Heart left ventricle (tissue), 16 donors: ENCODE data around the gene PDE11A. TPM values are rescaled to one million over a fixed set of nuclear protein-coding genes. Genes with fewer than 3 reads are reported as not detected.

Source experiments
- ATAC-seq, 4 donors: fragments of 200-7000 bp; cut with Tn5 transposase; one replicate each; pipeline ENCODE4 v1.9.1; 2020 to 2022; ENCODE audit warnings: moderate library complexity in 4 of 4, mild to moderate bottlenecking in 3 of 4, moderate number of reproducible peaks in 1 of 4
- DNase-seq, 5 donors: peaks; one replicate each; pipeline ENCODE4 v3.0.0-alpha.2; 2020
- H3K27ac ChIP-seq, 12 donors: fragments of 200-600 bp; sonication (generic) in 4 of 12; one replicate each; pipeline versions ENCODE4 v1.5.0 to v1.8.0; 2016 to 2022; ENCODE audit warnings: mild to moderate bottlenecking in 2 of 12
- H3K27me3 ChIP-seq, 9 donors: fragments of 200-600 bp; sonication (generic) in 2 of 9; one replicate each; pipeline versions ENCODE4 v1.5.1 to v1.8.0; 2016 to 2022; ENCODE audit warnings: mild to moderate bottlenecking in 3 of 9
- H3K36me3 ChIP-seq, 9 donors: fragments of 200-600 bp; sonication (generic) in 2 of 9; one replicate each; pipeline versions ENCODE4 v1.5.0 to v1.8.0; 2018 to 2022; ENCODE audit warnings: mild to moderate bottlenecking in 2 of 9
- H3K4me1 ChIP-seq, 12 donors: fragments of 200-600 bp; sonication (generic) in 4 of 12; one replicate each; pipeline versions ENCODE4 v1.5.0 to v1.8.0; 2016 to 2022; ENCODE audit warnings: mild to moderate bottlenecking in 3 of 12
- H3K4me3 ChIP-seq, 12 donors: fragments of 200-600 bp; sonication (generic) in 4 of 12; one replicate each; pipeline versions ENCODE4 v1.5.0 to v1.8.0; 2017 to 2022; ENCODE audit warnings: mild to moderate bottlenecking in 9 of 12, moderate library complexity in 4 of 12
- H3K9me3 ChIP-seq, 12 donors: fragments of 200-600 bp; sonication (generic) in 4 of 12; one replicate each; pipeline versions ENCODE4 v1.5.0 to v1.8.0; 2016 to 2022; ENCODE audit warnings: mild to moderate bottlenecking in 1 of 12
- POLR2A ChIP-seq, 2 donors: fragments of 450-650 bp; IDR thresholded peaks; one replicate each; pipeline ENCODE4 v1.6.1; 2017; ENCODE audit warnings: antibody characterized with exemption in 2 of 2, mild to moderate bottlenecking in 2 of 2, moderate library complexity in 2 of 2
- WGBS, 4 donors: extraction: QIAGEN DNeasy Blood & Tissue Kit in 2 of 4; methylation state at CpG; one replicate each; pipeline versions ENCODE4 v1.1.5 to v1.1.7; 2013 to 2018; 5-methylcytosine and 5-hydroxymethylcytosine counted together
- intact Hi-C, 10 donors: fragments of 100-400 bp; cut with DNase I; formaldehyde crosslinking; loops; one replicate each; pipeline versions ENCODE4 v1.11.1 to v1.14.2; 2022
- polyA plus RNA-seq, 2 donors: library from polyadenylated mRNA; stranded (reverse); fragments of 200-250 nt; gene quantifications; one replicate each; pipeline ENCODE4 v1.2.3, GENCODE V29; 2013
- total RNA-seq, 9 donors: library from RNA; depleted of rRNA in 2 of 9; stranded (reverse); fragments of >200 nt in 2 of 9; fragmentation: NEBNext Ultra II Directional in 3 of 9; extraction: Animal tissue kit (Norgen Biotek cat#: 25700) in 3 of 9; gene quantifications; one replicate each; pipeline versions ENCODE4 v1.1.0 to v1.2.4, GENCODE V29; 2016 to 2023
- TF ChIP-seq, protein P1 (sequence below), 12 donors: fragments of 200-600 bp; sonication (generic) in 4 of 12; IDR thresholded peaks; one replicate each; pipeline versions ENCODE4 v1.5.0 to v1.8.0; 2018 to 2022; ENCODE audit warnings: antibody characterized with exemption in 12 of 12, mild to moderate bottlenecking in 5 of 12
- donor health status: ischemic (EF 13 %, LVEDD 7.1; RV severe dilation, severe dysfunction).
- donor health status: healthy with polysubstance abuse.
- donor health status: DM: no; HTN: yes; CAD: no.
- donor health status: DM: no; HTN: no; CAD: no.
- donor health status: ischemic (EF 25% LVEDD 6.9; RV normal size, moderate dysfunction).
- donor health status: ischemic (EF 25% LVEDD 5.7; RV mildly dilated, moderate dysfunction).
- donor health status: healthy.
- donor health status: DM: yes; HTN: yes; CAD: no.
- donor health status: ischemic (EF 35%, LVEDD 5.7; RV mildly dilated, moderate dysfunction).
- donor health status: nonischemic (EF 11% LVEDD 7.7; RV severe dilation, severe dysfunction).
- donor health status: DM: yes; HTN: yes; CAD: no.
- donor health status: PGD.
- donor health status: ischemic (EF 29% LVEDD 5.4; RV normal size, mild dysfunction).
- donor health status: nonischemic (EF 23%, LVEDD 6.1; RV moderate dilation, normal function).

The PDE11A gene
- total and polyA plus RNA-seq, 11 donors: 0.24 to 2.9 (median 0.88) TPM

DNA sequence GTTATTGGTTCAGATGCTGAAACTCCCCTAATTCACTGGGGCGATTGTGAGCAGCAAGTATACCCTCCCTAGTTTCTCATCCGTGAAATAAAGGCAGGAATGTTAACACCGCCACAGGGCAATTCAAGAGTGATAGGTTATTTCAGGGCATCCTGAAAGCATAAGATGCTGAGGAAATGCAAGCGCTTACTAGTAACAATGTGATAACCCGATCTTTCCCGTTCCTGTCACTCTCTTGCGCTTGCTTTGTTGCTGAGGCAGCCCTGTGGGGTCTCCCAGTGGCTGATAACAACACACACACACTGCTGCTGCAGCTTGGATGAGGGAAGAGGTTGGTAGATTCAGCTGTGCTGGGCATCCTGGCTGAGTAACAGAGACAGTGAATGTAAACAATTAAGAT, 420.7 kb downstream of the PDE11A start:
- Histone ChIP-seq H3K27me3 (peaks cover 0 to 14% (median 0%) of the 10 kb centered on the region in 9 donors), H3K36me3 (no peaks in the 10 kb centered on the region), H3K4me3 (no peak overlapping the region), H3K9me3 (no peaks in the 10 kb centered on the region), H3K27ac (no peak overlapping the region), H3K4me1 (peaks cover 0 to 5% (median 0%) of the 10 kb centered on the region in 12 donors)
- DNase-seq (no peak), ATAC-seq (peak in 1 of 4 donors; percentile 39)
- 30 to 47% (median 33%) methylated on average over 7 of the region's 7 CpGs for WGBS, 4 donors
- TF ChIP-seq POLR2A (IDR thresholded peaks at IDR 0.05): no peak
- TF ChIP-seq, protein P1, sequence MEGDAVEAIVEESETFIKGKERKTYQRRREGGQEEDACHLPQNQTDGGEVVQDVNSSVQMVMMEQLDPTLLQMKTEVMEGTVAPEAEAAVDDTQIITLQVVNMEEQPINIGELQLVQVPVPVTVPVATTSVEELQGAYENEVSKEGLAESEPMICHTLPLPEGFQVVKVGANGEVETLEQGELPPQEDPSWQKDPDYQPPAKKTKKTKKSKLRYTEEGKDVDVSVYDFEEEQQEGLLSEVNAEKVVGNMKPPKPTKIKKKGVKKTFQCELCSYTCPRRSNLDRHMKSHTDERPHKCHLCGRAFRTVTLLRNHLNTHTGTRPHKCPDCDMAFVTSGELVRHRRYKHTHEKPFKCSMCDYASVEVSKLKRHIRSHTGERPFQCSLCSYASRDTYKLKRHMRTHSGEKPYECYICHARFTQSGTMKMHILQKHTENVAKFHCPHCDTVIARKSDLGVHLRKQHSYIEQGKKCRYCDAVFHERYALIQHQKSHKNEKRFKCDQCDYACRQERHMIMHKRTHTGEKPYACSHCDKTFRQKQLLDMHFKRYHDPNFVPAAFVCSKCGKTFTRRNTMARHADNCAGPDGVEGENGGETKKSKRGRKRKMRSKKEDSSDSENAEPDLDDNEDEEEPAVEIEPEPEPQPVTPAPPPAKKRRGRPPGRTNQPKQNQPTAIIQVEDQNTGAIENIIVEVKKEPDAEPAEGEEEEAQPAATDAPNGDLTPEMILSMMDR (IDR thresholded peaks at IDR 0.05): no peak
- intact Hi-C loops: no loop called here

DNA sequence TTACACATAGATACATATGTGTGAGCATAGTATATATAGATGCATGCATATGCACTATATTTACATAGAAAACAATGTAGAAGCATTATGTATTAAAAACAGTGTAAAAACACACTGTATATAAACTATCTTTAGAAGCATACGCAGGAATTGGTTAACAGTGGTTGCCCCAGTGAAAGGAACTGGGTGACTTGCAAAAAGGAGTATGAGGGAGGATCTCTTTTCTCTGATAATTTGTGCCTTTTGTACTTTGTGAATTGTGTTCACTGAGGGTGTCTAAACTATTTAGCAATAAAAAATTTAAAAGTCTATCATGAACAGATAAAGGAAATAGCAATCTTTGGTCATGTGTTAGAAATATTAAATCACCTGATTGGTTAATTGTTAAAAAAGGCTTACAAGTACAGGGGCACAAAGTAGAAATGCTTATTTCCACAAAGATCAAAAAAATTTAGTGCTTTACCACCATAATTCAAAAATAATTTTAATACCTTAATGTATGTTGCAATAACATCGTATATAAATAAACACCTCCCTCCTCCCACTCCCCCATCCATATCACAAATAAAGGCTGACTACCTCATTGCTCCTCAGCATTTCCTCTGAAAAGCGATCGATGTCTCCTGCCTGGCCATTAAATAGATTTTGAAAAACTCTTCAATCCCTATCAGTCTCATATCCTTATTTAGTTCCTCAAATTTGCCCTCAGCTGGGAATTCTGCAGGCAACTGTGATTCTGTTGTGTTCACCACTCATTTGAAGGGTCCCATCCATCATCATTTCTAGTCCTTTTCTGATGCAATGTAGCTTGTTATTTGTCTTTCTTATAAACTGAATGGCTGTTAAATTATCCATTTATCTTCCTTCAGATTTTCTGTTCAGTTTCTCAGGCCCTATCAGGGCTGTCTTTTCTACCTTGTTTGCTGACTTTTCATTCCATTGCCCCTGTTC, 422.7 kb downstream of the PDE11A start:
- WGBS, 4 donors: 63 to 77% (median 65%) methylated on average over 4 of the region's 4 CpGs
- TF ChIP-seq POLR2A (IDR thresholded peaks at IDR 0.05): no peak
- TF ChIP-seq, protein P1 (IDR thresholded peaks at IDR 0.05): no peak
- Histone ChIP-seq H3K27ac (no peak overlapping the region), H3K4me3 (no peak overlapping the region), H3K4me1 (peaks cover 0 to 5% (median 0%) of the 10 kb centered on the region in 12 donors), H3K27me3 (peaks cover 0 to 5% (median 0%) of the 10 kb centered on the region in 9 donors), H3K36me3 (no peaks in the 10 kb centered on the region), H3K9me3 (no peaks in the 10 kb centered on the region)
- DNase-seq: no peak
- ATAC-seq: no peak
- intact Hi-C loops: no loop called here

DNA sequence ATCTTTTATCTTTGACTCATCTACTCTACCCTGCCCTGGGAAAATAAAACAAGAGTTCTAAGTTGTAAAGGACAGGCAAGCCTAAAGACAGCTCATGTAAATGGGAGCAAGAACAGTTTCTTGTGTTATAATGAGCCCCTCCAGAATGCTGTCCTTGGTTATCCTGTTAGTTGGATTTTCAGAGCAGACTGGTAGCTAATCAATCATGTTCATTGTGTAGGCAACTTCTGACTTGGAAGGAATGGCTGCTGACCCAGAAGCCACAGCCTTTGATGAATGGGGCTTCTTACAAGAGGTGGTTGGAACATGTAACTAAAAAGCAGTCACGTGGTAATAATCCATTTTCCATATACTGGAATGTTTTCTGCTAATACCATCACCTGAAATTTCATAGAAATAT, 425.8 kb downstream of the PDE11A start:
- DNase-seq (no peak), ATAC-seq (no peak)
- 78 to 83% (median 80%) methylated on average over 1 of the region's 1 CpG for WGBS, 4 donors
- no peak overlapping the region for H3K27ac ChIP-seq
- no peaks in the 10 kb centered on the region for H3K9me3 ChIP-seq
- H3K36me3 ChIP-seq: no peaks in the 10 kb centered on the region
- H3K27me3 ChIP-seq: peaks cover 0 to 5% (median 0%) of the 10 kb centered on the region in 9 donors
- peaks cover 0 to 5% (median 0%) of the 10 kb centered on the region in 12 donors for H3K4me1 ChIP-seq
- TF ChIP-seq, protein P1 (IDR thresholded peaks at IDR 0.05): no peak
- TF ChIP-seq POLR2A (IDR thresholded peaks at IDR 0.05): no peak
- no peak overlapping the region for H3K4me3 ChIP-seq
- intact Hi-C loops: no loop called here

DNA sequence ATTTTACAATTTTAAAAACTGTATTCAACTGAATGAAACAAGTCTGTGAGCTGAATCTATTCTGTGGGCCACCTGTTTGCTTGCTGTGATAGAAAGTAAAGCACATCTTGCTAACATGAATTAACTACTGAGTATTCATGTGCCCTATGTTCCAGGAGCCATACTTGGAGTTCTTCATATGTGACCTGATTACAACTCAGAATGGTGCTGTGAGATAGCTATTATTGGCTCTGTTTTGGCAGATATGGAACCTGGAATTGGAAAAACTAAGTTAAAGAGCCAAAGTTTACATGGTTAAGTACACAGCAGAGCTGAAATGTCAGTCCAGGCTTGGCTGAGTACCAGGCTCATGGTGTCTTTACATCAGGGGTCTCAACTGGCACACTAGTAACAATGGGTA, 426.3 kb downstream of the PDE11A start:
- ATAC-seq (no peak), DNase-seq (no peak)
- Histone ChIP-seq H3K4me1 (no peaks in the 10 kb centered on the region), H3K9me3 (no peaks in the 10 kb centered on the region), H3K36me3 (no peaks in the 10 kb centered on the region), H3K27ac (no peak overlapping the region), H3K27me3 (peaks cover 0 to 5% (median 0%) of the 10 kb centered on the region in 9 donors), H3K4me3 (no peak overlapping the region)
- intact Hi-C loops: no loop called here
- TF ChIP-seq, protein P1 (IDR thresholded peaks at IDR 0.05): no peak
- TF ChIP-seq POLR2A (IDR thresholded peaks at IDR 0.05): no peak
